K562 (cell line): ENCODE measurements around the gene ELOVL1. TPM values are rescaled to one million over a fixed set of nuclear protein-coding genes. Genes with fewer than 3 reads are reported as not detected.

Experiments
- CBX5 ChIP-seq: IDR thresholded peaks from 2 replicates; pipeline ENCODE4 v1.6.1; 2014; ENCODE audit warnings: low read depth, borderline replicate concordance
- HMG20B ChIP-seq: fragments of 250-450 bp; sonication (Bioruptor Pico); IDR thresholded peaks from 2 replicates; pipeline ENCODE4 v1.5.0; 2021; ENCODE audit warnings: mild to moderate bottlenecking
- IFI16 ChIP-seq: fragments of 250-450 bp; sonication (Bioruptor Pico); IDR thresholded peaks from 2 replicates; pipeline ENCODE4 v2.1.2; 2022; ENCODE audit warnings: mild to moderate bottlenecking, inconsistent platforms
- KLF10 ChIP-seq: fragments of 250-450 bp; sonication (Bioruptor Pico); IDR thresholded peaks from 2 replicates; pipeline ENCODE4 v1.6.1; 2021; ENCODE audit warnings: matching md5 sums
- NONO ChIP-seq, 2 experiments: fragments of 200-400 bp in 1 of 2; fragments of 450-650 bp in 1 of 2; formaldehyde crosslinking in 1 of 2; IDR thresholded peaks; 2 replicates each; pipeline ENCODE4 v1.6.1; 2017; ENCODE audit warnings: low read depth in 2 of 2, mild to moderate bottlenecking in 2 of 2, moderate library complexity in 2 of 2, low read length in 1 of 2
- NR3C1 ChIP-seq: sonication (generic); formaldehyde crosslinking; IDR thresholded peaks from 2 replicates; pipeline ENCODE4 v1.8.1; 2022; ENCODE audit warnings: missing genetic modification reagents
- SMC3 ChIP-seq: conservative IDR thresholded peaks from 2 replicates; pipeline ENCODE4 v1.6.1; 2011; ENCODE audit warnings: low read depth, low read length, improper control_type of control experiment; ENCODE audit not compliant: insufficient read depth
- SRSF9 ChIP-seq: fragments of 200-400 bp; formaldehyde crosslinking; IDR thresholded peaks from 2 replicates; pipeline ENCODE4 v1.6.1; 2017; ENCODE audit warnings: low read depth, low read length, borderline replicate concordance
- TBP ChIP-seq: optimal IDR thresholded peaks from 2 replicates; pipeline ENCODE3; 2011; ENCODE audit warnings: low read depth, low read length, improper control_type of control experiment
- polyA plus RNA-seq, 8 experiments: library from polyadenylated mRNA; depleted of rRNA in 4 of 8; stranded (reverse) in 5 of 8; unstranded in 3 of 8; fragments of >200 nt; fragmentation: Nextera tagmentation in 2 of 8; fragmentation: Illumina TruSeq in 1 of 8; extraction: Ambion mirVana in 2 of 8; extraction: Trizol in 1 of 8; gene quantifications; 2 replicates each; pipeline versions ENCODE4 v1.2.1 to v1.2.3, GENCODE V29; 2011 to 2014; ENCODE audit warnings: inconsistent platforms in 1 of 8, missing spikeins in 1 of 8
- total RNA-seq, 7 experiments: library from RNA; depleted of rRNA in 6 of 7; stranded (reverse); fragments of >200 nt in 6 of 7; fragmentation: Illumina TruSeq in 2 of 7; extraction: Trizol in 2 of 7; gene quantifications; 2 replicates each; pipeline versions ENCODE4 v1.2.1 to v1.2.3, GENCODE V29; 2011 to 2021; ENCODE audit warnings: low replicate concordance in 1 of 7
- TF ChIP-seq, protein P1 (sequence below), 2 experiments: fragments of 450-650 bp in 1 of 2; sonication (generic) in 1 of 2; formaldehyde crosslinking in 1 of 2; IDR thresholded peaks; 2 replicates each; pipeline versions ENCODE4 v1.7.1 to v1.9.0; 2016 to 2022; ENCODE audit warnings: inconsistent platforms in 1 of 2, mild to moderate bottlenecking in 1 of 2, missing genetic modification reagents in 1 of 2
- TF ChIP-seq, protein P2 (sequence below): IDR thresholded peaks from 3 replicates; pipeline ENCODE4 v1.6.1; 2011; ENCODE audit warnings: borderline replicate concordance, mild to moderate bottlenecking, moderate library complexity; ENCODE audit not compliant: insufficient read length; ENCODE audit errors: extremely low read depth
- TF ChIP-seq, protein P3 (sequence below), 3 experiments: IDR thresholded peaks in 2 of 3; conservative IDR thresholded peaks in 1 of 3; 2 replicates each; pipeline ENCODE4 v1.5.1; 2011 to 2012; ENCODE audit warnings: low read length in 3 of 3, mild to moderate bottlenecking in 3 of 3, control low read depth in 2 of 3, improper control_type of control experiment in 1 of 3, inconsistent platforms in 1 of 3, low read depth in 1 of 3, mixed read lengths in 1 of 3, moderate library complexity in 1 of 3; ENCODE audit not compliant: insufficient read depth in 2 of 3

ELOVL1 gene
- total and polyA plus RNA-seq, 9 of the 15 experiments (the other 6 are each of a cell fraction or from before 2014, with no cell fraction given): 51.0 to 157 (median 70.3) TPM

DNA sequence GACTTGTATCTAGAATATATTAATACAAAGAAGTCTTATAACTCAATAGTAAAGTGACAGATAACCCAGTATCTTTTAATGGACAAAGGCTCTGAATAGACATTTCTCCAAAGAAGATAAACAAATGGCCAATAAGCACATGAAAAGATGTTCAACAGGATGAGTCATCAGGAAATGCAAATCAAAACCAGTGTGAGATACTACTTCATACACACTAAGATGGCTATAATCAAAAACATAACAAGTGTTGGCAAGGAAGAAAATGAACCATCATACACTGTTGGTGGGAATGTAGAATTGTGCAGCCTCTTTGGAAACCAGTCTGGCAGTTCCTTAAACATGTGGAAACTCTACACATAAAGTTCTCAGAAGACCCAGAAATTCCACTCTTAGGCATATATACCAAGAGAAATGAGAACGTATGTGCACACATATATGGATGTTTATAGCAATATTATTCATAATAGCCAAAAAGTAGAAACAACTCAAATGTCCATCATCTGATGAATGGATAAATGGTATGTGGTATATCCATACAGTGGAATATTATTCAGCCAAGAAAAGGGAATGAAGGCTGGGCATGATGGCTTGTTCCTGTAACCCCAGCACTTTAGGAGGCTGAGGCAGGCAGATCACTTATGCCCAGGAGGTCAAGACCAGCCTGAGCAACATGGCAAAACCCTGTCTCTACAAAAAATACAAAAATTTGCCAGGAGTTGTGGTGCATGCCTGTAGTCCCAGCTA, 40.1 kb downstream of the ELOVL1 start (continued):
- TF ChIP-seq NONO (IDR thresholded peaks at IDR 0.05; ENCODE audit: low read depth in 2 of 2, low read length in 1 of 2): no peak
- TF ChIP-seq, protein P1, sequence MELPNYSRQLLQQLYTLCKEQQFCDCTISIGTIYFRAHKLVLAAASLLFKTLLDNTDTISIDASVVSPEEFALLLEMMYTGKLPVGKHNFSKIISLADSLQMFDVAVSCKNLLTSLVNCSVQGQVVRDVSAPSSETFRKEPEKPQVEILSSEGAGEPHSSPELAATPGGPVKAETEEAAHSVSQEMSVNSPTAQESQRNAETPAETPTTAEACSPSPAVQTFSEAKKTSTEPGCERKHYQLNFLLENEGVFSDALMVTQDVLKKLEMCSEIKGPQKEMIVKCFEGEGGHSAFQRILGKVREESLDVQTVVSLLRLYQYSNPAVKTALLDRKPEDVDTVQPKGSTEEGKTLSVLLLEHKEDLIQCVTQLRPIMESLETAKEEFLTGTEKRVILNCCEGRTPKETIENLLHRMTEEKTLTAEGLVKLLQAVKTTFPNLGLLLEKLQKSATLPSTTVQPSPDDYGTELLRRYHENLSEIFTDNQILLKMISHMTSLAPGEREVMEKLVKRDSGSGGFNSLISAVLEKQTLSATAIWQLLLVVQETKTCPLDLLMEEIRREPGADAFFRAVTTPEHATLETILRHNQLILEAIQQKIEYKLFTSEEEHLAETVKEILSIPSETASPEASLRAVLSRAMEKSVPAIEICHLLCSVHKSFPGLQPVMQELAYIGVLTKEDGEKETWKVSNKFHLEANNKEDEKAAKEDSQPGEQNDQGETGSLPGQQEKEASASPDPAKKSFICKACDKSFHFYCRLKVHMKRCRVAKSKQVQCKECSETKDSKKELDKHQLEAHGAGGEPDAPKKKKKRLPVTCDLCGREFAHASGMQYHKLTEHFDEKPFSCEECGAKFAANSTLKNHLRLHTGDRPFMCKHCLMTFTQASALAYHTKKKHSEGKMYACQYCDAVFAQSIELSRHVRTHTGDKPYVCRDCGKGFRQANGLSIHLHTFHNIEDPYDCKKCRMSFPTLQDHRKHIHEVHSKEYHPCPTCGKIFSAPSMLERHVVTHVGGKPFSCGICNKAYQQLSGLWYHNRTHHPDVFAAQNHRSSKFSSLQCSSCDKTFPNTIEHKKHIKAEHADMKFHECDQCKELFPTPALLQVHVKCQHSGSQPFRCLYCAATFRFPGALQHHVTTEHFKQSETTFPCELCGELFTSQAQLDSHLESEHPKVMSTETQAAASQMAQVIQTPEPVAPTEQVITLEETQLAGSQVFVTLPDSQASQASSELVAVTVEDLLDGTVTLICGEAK (IDR thresholded peaks at IDR 0.05): no peak
- TF ChIP-seq, protein P1 (CRISPR knock-in tag; IDR thresholded peaks at IDR 0.05): no peak
- TF ChIP-seq IFI16 (CRISPR knock-in tag): no peak
- no peak for TF ChIP-seq NR3C1 (CRISPR knock-in tag)
- no peak for TF ChIP-seq SMC3
- TF ChIP-seq, protein P2, sequence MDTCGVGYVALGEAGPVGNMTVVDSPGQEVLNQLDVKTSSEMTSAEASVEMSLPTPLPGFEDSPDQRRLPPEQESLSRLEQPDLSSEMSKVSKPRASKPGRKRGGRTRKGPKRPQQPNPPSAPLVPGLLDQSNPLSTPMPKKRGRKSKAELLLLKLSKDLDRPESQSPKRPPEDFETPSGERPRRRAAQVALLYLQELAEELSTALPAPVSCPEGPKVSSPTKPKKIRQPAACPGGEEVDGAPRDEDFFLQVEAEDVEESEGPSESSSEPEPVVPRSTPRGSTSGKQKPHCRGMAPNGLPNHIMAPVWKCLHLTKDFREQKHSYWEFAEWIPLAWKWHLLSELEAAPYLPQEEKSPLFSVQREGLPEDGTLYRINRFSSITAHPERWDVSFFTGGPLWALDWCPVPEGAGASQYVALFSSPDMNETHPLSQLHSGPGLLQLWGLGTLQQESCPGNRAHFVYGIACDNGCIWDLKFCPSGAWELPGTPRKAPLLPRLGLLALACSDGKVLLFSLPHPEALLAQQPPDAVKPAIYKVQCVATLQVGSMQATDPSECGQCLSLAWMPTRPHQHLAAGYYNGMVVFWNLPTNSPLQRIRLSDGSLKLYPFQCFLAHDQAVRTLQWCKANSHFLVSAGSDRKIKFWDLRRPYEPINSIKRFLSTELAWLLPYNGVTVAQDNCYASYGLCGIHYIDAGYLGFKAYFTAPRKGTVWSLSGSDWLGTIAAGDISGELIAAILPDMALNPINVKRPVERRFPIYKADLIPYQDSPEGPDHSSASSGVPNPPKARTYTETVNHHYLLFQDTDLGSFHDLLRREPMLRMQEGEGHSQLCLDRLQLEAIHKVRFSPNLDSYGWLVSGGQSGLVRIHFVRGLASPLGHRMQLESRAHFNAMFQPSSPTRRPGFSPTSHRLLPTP: no peak
- TF ChIP-seq KLF10 (CRISPR knock-in tag): no peak
- TF ChIP-seq, protein P3, sequence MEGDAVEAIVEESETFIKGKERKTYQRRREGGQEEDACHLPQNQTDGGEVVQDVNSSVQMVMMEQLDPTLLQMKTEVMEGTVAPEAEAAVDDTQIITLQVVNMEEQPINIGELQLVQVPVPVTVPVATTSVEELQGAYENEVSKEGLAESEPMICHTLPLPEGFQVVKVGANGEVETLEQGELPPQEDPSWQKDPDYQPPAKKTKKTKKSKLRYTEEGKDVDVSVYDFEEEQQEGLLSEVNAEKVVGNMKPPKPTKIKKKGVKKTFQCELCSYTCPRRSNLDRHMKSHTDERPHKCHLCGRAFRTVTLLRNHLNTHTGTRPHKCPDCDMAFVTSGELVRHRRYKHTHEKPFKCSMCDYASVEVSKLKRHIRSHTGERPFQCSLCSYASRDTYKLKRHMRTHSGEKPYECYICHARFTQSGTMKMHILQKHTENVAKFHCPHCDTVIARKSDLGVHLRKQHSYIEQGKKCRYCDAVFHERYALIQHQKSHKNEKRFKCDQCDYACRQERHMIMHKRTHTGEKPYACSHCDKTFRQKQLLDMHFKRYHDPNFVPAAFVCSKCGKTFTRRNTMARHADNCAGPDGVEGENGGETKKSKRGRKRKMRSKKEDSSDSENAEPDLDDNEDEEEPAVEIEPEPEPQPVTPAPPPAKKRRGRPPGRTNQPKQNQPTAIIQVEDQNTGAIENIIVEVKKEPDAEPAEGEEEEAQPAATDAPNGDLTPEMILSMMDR (IDR thresholded peaks at IDR 0.05 in 2 of 3, conservative IDR thresholded peaks at IDR 0.05 in 1 of 3; ENCODE audit: insufficient read depth in 2 of 3, low read depth in 1 of 3, low read length in 3 of 3): no peak
- no peak for TF ChIP-seq TBP
- peak; percentile 12; the same call in 1 of the 2 replicates for TF ChIP-seq CBX5
- TF ChIP-seq SRSF9: no peak
- no peak for TF ChIP-seq HMG20B (CRISPR knock-in tag)
